ENCODE results near the gene CCDC102A. TPM values are rescaled to one million over a fixed set of nuclear protein-coding genes. Genes with fewer than 3 reads are reported as not detected.
"Not testable (repeated sequence)": the region's sequence is repeated elsewhere in the genome, so short reads cannot be mapped to it uniquely, and the experiment has no call there.

The CCDC102A gene
- total RNA-seq, 1 donor from 2014 or later, result 30.6 TPM

- peaks cover 12% of the 10 kb centered on the region for H3K4me1 Mint-ChIP-seq
- peaks cover 10% of the 10 kb centered on the region for H3K9me3 Mint-ChIP-seq
- no peak overlapping the region for H3K27ac Mint-ChIP-seq
- no peak for DNase-seq (ENCODE audit: low spot score in 2 of 2, unreplicated experiment in 2 of 2)
- no peak overlapping the region for H3K4me3 Mint-ChIP-seq
- TF ChIP-seq, protein P1, sequence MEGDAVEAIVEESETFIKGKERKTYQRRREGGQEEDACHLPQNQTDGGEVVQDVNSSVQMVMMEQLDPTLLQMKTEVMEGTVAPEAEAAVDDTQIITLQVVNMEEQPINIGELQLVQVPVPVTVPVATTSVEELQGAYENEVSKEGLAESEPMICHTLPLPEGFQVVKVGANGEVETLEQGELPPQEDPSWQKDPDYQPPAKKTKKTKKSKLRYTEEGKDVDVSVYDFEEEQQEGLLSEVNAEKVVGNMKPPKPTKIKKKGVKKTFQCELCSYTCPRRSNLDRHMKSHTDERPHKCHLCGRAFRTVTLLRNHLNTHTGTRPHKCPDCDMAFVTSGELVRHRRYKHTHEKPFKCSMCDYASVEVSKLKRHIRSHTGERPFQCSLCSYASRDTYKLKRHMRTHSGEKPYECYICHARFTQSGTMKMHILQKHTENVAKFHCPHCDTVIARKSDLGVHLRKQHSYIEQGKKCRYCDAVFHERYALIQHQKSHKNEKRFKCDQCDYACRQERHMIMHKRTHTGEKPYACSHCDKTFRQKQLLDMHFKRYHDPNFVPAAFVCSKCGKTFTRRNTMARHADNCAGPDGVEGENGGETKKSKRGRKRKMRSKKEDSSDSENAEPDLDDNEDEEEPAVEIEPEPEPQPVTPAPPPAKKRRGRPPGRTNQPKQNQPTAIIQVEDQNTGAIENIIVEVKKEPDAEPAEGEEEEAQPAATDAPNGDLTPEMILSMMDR (IDR thresholded peaks at IDR 0.05; ENCODE audit: unreplicated experiment), result no peak
- H3K36me3 Mint-ChIP-seq, result peaks cover 10% of the 10 kb centered on the region
- H3K27me3 Mint-ChIP-seq (ENCODE audit: low read depth), result no peaks in the 10 kb centered on the region
These were observed 36.8 kb upstream of the CCDC102A start for GRCh38 chr16:57572978-57573728.

- TF ChIP-seq, protein P1 (IDR thresholded peaks at IDR 0.05; ENCODE audit: unreplicated experiment), result no peak
- Mint-ChIP-seq H3K9me3 (peaks cover 10% of the 10 kb centered on the region), H3K36me3 (peaks cover 12% of the 10 kb centered on the region), H3K27ac (no peak overlapping the region), H3K4me1 (no peaks in the 10 kb centered on the region), H3K4me3 (no peak overlapping the region), H3K27me3 (ENCODE audit: low read depth) (no peaks in the 10 kb centered on the region)
- DNase-seq (ENCODE audit: low spot score in 2 of 2, unreplicated experiment in 2 of 2), result no peak
These were observed 34.7 kb upstream of the CCDC102A start for GRCh38 chr16:57571098-57571497.

DNA sequence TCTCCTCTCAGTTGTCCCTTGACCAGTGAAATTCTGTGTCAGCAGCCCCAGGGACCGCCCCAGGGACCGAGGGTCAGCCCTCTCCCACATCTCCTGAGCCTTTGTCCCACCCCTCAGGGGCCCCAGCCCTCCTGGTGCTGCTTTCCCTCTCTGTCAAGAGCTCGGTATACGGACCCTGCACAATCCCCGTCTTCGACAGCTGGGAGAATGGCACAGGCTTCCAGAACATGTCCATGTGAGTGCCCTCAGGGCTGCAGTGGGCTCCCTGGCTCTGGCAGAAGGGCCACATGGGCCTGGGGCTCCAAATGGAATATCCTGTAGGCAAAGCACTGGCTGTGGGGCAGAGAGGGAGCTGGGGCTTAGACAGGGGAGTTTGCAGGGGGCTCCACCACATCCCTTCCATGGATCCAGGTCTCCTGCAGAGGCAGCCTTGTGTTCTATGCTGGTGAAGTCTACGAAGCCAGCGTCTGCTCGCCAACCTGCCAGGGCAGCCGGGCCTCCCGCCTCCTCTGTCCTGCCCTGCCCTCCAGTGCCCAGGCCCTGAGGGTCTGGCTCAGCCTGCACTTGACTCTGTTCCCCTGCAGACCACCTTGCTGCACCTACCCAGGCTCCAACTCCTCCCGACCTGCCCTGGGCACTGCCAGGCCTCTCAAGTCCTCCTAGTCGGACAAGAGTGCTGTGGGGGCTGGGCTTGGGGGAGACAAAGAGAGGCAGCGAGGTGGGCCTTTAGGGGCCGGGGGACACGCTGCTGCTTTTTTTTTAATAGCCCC, 34.1 kb upstream of the CCDC102A start:
- H3K4me3 Mint-ChIP-seq, result no peak overlapping the region
- H3K27ac Mint-ChIP-seq, result no peak overlapping the region
- peaks cover 12% of the 10 kb centered on the region for H3K36me3 Mint-ChIP-seq
- peaks cover 10% of the 10 kb centered on the region for H3K9me3 Mint-ChIP-seq
- H3K27me3 Mint-ChIP-seq (ENCODE audit: low read depth), result no peaks in the 10 kb centered on the region
- TF ChIP-seq, protein P1 (IDR thresholded peaks at IDR 0.05; ENCODE audit: unreplicated experiment), result no peak
- H3K4me1 Mint-ChIP-seq, result no peaks in the 10 kb centered on the region
- DNase-seq (ENCODE audit: low spot score in 2 of 2, unreplicated experiment in 2 of 2), result no peak

GRCh38 chr16:57569306-57569946, 33.1 kb upstream of the CCDC102A start:
- no peaks in the 10 kb centered on the region for H3K27me3 Mint-ChIP-seq (ENCODE audit: low read depth)
- no peak for DNase-seq (ENCODE audit: low spot score in 2 of 2, unreplicated experiment in 2 of 2)
- TF ChIP-seq, protein P1 (IDR thresholded peaks at IDR 0.05; ENCODE audit: unreplicated experiment), result no peak
- no peak overlapping the region for H3K4me3 Mint-ChIP-seq
- peaks cover 12% of the 10 kb centered on the region for H3K36me3 Mint-ChIP-seq
- H3K9me3 Mint-ChIP-seq, result peaks cover 10% of the 10 kb centered on the region
- H3K4me1 Mint-ChIP-seq, result peaks cover 6% of the 10 kb centered on the region
- H3K27ac Mint-ChIP-seq, result no peak overlapping the region

DNA sequence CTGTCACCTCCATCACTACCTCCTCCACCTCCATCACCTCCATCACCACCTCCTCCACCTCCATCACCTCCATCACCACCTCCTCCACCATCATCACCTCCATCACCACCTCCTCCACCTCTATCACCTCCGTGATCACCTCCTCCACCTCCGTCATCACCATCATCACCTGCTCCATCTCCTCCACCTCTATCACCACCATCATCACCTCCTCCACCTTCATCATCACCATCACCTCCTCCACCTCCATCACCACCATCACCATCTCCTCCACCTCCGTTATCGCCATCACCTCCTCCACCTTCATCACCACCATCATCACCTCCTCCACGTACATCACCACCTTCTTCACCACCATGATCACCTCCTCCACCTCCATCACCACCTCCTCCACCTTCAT, 32.4 kb upstream of the CCDC102A start:
- H3K36me3 Mint-ChIP-seq, result peaks cover 12% of the 10 kb centered on the region
- H3K27me3 Mint-ChIP-seq (ENCODE audit: low read depth); DNase-seq (ENCODE audit: low spot score in 2 of 2, unreplicated experiment in 2 of 2); H3K4me3 Mint-ChIP-seq; H3K4me1 Mint-ChIP-seq; H3K27ac Mint-ChIP-seq: not testable (repeated sequence)
- H3K9me3 Mint-ChIP-seq, result peaks cover 10% of the 10 kb centered on the region
